Mononuclear cell (primary cell): ENCODE results near the gene IZUMO4. TPM values are rescaled to one million over a fixed set of nuclear protein-coding genes. Genes with fewer than 3 reads are reported as not detected.
"Not testable (repeated sequence)": the region's sequence is repeated elsewhere in the genome, so short reads cannot be mapped to it uniquely, and the experiment has no call there.

Experiments
- H3K27me3 ChIP-seq: 2 replicates; pipeline ENCODE4 v1.6.0; 2011; ENCODE audit warnings: low read length, control low read depth; ENCODE audit not compliant: insufficient read depth
- H3K4me1 ChIP-seq: 2 replicates; pipeline ENCODE4 v1.5.1; 2011; ENCODE audit warnings: mild to moderate bottlenecking, low read length, control low read depth; ENCODE audit not compliant: insufficient read depth
- H3K4me3 ChIP-seq: 2 replicates; pipeline ENCODE4 v1.5.1; 2011; ENCODE audit warnings: mild to moderate bottlenecking, low read length, moderate library complexity
- H3K9me3 ChIP-seq: 2 replicates; pipeline ENCODE4 v1.5.1; 2011; ENCODE audit warnings: low read depth, mild to moderate bottlenecking, control low read depth, low read length
- total RNA-seq: library from RNA; depleted of rRNA; stranded (reverse); fragments of >200 nt; gene quantifications from one replicate; pipeline ENCODE4 v1.2.3, GENCODE V29; 2012

Gene IZUMO4
- total RNA-seq, 1 donor, result 2.9 TPM

GRCh38 chr19:2086695-2087620 lies 9.8 kb upstream of the IZUMO4 start:
- H3K9me3 ChIP-seq, H3K4me3 ChIP-seq, H3K27me3 ChIP-seq: not testable (repeated sequence)
- peaks cover 86% of the 10 kb centered on the region for H3K4me1 ChIP-seq

DNA sequence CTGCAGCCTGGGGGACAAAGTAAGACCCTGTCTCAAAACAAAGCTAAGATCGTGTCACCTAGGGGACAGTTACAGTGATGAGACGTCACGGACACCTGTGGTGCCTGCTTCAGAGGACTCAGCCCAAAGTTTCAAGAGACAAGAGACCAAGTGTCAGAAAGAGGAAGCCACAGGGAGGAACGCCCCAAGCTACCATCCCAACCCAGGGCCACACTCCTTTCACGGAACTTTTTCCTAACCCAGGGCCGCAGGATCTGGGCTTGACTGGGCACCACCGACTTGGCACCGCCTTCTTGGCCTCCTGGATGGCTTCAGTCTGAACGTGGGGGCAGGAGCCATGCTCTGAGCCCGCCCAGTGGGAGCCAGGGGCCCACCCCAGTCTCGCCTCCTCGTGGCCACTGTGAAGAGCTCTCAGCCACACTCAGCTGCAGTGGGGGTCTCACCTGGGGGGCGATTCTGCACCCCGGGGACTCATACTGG lies 9.1 kb upstream of the IZUMO4 start:
- Histone ChIP-seq H3K4me3 (no peak overlapping the region), H3K4me1 (peaks cover 86% of the 10 kb centered on the region), H3K27me3 (no peaks in the 10 kb centered on the region), H3K9me3 (no peaks in the 10 kb centered on the region)

GRCh38 chr19:2089001-2089711 lies 7.6 kb upstream of the IZUMO4 start:
- Histone ChIP-seq H3K4me1 (peaks cover 88% of the 10 kb centered on the region), H3K9me3 (no peaks in the 10 kb centered on the region), H3K27me3 (no peaks in the 10 kb centered on the region), H3K4me3 (peak overlapping the region; percentile 25)

GRCh38 chr19:2089727-2090053 lies 7.0 kb upstream of the IZUMO4 start:
- Histone ChIP-seq H3K9me3 (no peaks in the 10 kb centered on the region), H3K27me3 (no peaks in the 10 kb centered on the region), H3K4me3 (peak overlapping the region; percentile 25), H3K4me1 (peaks cover 93% of the 10 kb centered on the region)

DNA sequence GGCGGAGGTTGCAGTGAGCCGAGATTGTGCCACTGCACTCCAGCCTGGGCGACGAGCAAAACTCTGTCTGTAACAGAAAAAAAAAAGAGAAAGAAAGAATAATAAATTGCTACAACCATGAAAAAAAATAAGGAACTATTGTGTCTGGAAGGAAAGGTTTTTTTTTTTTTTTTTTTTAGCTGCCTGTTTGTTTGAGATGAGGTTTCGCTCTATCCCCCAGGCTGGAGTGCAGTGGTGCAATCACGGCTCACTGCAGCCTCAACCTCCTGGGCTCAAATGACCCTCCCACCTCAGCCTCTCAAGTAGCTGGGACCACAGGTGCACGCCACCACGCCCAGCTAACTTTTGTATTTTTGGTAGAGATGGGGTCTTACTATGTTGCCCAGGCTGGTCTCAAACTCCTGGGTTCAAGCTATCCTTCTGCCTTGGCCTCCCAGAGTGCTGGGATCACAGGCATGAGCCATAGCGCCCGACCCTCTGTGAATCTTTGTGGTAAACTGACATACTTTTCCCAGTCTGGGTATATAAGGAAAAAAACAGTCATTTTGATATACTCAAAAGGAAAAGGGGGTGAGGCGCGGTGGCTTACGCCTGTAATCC lies 4.7 kb upstream of the IZUMO4 start:
- H3K4me3 ChIP-seq, H3K9me3 ChIP-seq: not testable (repeated sequence)
- peaks cover 86% of the 10 kb centered on the region for H3K4me1 ChIP-seq

DNA sequence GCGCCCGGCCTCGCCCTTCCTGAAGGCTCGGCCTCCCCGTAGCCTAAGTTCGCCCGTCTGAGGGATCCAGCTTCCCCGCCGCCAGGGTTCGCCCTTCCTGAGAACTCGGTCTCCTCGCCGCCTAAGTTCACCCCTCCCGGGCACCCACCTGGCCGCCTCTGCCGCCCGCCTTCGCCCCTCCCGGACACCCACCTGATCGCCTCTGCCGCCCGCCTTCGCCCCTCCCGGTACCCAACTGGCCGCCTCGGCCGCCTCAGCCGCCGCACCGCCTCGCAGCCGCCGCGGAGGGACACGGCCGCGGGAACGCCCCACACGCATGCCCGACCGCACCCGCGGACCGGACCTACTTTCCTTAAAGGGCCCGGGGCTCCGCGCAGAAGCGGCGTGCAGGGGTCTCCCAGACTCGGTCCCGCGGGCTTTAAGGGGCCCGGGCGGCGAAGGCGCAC lies 658 bp upstream of the IZUMO4 start, which contains the start of gene MOB3A:
TSS of gene MOB3A (minus strand) at position 293 of the 446 bp plus-strand sequence. CDS start 17,766 bp downstream, outside the sequence.
- no peaks in the 10 kb centered on the region for H3K9me3 ChIP-seq
- peak within 1 kb of the TSS; percentile 91 for H3K4me3 ChIP-seq
- H3K27me3 ChIP-seq, result no peaks in the 10 kb centered on the region
- H3K4me1 ChIP-seq, result peaks cover 54% of the 10 kb centered on the region

More for the DNA sequence above, 4.7 kb upstream of the IZUMO4 start:
- not testable (repeated sequence) for H3K27me3 ChIP-seq

GRCh38 chr19:2097203-2097885 lies 629 bp downstream of the IZUMO4 start:
- Histone ChIP-seq H3K27me3 (no peaks in the 10 kb centered on the region), H3K9me3 (no peaks in the 10 kb centered on the region), H3K4me1 (peaks cover 41% of the 10 kb centered on the region), H3K4me3 (peak overlapping the region; percentile 39)

GRCh38 chr19:2097886-2098327 lies 1.2 kb downstream of the IZUMO4 start:
- Histone ChIP-seq H3K4me3 (no peak overlapping the region), H3K27me3 (no peaks in the 10 kb centered on the region), H3K4me1 (peaks cover 35% of the 10 kb centered on the region), H3K9me3 (no peaks in the 10 kb centered on the region)

DNA sequence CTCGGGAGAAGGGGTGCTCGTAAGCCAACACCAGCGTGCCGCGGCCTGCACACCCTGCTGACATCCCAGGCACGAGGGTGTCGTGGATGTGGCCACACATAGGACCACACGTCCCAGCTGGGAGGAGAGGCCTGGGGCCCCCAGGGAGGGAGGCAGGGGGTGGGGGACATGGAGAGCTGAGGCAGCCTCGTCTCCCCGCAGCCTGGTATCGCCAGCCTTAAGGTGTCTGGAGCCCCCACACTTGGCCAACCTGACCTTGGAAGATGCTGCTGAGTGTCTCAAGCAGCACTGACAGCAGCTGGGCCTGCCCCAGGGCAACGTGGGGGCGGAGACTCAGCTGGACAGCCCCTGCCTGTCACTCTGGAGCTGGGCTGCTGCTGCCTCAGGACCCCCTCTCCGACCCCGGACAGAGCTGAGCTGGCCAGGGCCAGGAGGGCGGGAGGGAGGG lies 2.4 kb downstream of the IZUMO4 start:
- peaks cover 24% of the 10 kb centered on the region for H3K4me1 ChIP-seq
- H3K9me3 ChIP-seq, result no peaks in the 10 kb centered on the region
- H3K27me3 ChIP-seq, result no peaks in the 10 kb centered on the region
- no peak overlapping the region for H3K4me3 ChIP-seq

- Histone ChIP-seq H3K9me3 (no peaks in the 10 kb centered on the region), H3K27me3 (no peaks in the 10 kb centered on the region), H3K4me1 (peaks cover 14% of the 10 kb centered on the region), H3K4me3 (no peak overlapping the region)
Measured at GRCh38 chr19:2099937-2100718, 3.4 kb downstream of the IZUMO4 start.

- H3K4me1 ChIP-seq, result peaks cover 10% of the 10 kb centered on the region
- H3K9me3 ChIP-seq, result no peaks in the 10 kb centered on the region
- no peaks in the 10 kb centered on the region for H3K27me3 ChIP-seq
- no peak overlapping the region for H3K4me3 ChIP-seq
Measured at GRCh38 chr19:2100719-2101061, 4.0 kb downstream of the IZUMO4 start.

GRCh38 chr19:2101417-2102335 lies 5.0 kb downstream of the IZUMO4 start:
- Histone ChIP-seq H3K4me1 (peaks cover 10% of the 10 kb centered on the region), H3K4me3 (no peak overlapping the region), H3K27me3 (no peaks in the 10 kb centered on the region), H3K9me3 (no peaks in the 10 kb centered on the region)

DNA sequence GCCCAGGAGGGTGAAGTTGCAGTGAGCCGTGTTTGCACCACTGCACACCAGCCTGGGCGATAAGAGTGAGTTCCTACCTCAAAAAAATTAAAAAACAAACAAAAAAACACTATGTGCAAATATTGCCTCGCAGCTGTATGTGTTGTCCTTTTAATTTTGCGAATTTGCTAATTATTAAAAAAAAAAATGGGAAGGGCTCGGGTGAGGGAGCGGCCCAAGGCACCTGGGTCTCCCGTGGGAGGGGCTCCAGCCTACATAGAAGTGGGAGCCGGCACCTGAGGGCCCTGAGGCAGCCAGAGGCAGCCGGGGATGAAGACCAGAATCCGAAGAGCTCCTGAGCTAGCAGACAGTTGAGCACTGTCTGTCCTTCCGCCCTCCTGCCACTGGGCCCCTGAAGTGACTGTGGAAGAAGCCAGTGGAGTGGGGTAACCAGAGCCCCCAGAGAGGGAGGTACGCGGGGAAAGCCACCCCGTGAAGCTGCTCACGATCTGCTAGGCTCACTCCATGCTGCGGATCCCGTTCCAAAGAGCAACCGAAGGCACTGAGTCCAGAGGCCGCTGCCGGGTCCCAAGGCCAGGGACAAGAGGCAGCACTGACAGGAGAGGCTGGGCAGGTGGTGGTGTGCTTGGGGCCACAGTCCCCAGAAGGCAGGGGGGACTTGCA lies 6.5 kb downstream of the IZUMO4 start:
- no peaks in the 10 kb centered on the region for H3K9me3 ChIP-seq
- H3K4me1 ChIP-seq, result no peaks in the 10 kb centered on the region
- H3K27me3 ChIP-seq, result no peaks in the 10 kb centered on the region
- no peak overlapping the region for H3K4me3 ChIP-seq
